Brain pericyte (primary cell): ENCODE data around the gene DNAH14.
"Not testable (repeated sequence)": the region's sequence is repeated elsewhere in the genome, so short reads cannot be mapped to it uniquely, and the experiment has no call there.

Source experiments
- DNase-seq: peaks from one replicate; pipeline ENCODE4 v3.0.0-alpha.2; 2012; ENCODE audit warnings: low read depth, low spot score

The DNAH14 gene

GRCh38 chr1:224929335-224930237, at the start of gene DNAH14:
Gene DNAH14 (plus strand): TSS chr1:224929675. CDS start chr1:224952703, 23,028 bp downstream.
- no peak for DNase-seq

- DNase-seq = no peak
These were observed 48.7 kb upstream of the DNAH14 start for GRCh38 chr1:224880593-224881307.

GRCh38 chr1:224881308-224881692, 48.2 kb upstream of the DNAH14 start:
- DNase-seq = not testable (repeated sequence)

GRCh38 chr1:224881762-224882211, 47.7 kb upstream of the DNAH14 start:
- no peak for DNase-seq

GRCh38 chr1:224882264-224882663, 47.2 kb upstream of the DNAH14 start:
- no peak for DNase-seq

- no peak for DNase-seq
These were observed 46.4 kb upstream of the DNAH14 start for GRCh38 chr1:224883091-224883490.

GRCh38 chr1:224884361-224884801, 45.1 kb upstream of the DNAH14 start:
- no peak for DNase-seq

GRCh38 chr1:224885376-224885775, 44.1 kb upstream of the DNAH14 start:
- not testable (repeated sequence) for DNase-seq

GRCh38 chr1:224894915-224895314, 34.6 kb upstream of the DNAH14 start:
- DNase-seq = no peak

GRCh38 chr1:224896130-224896781, 33.2 kb upstream of the DNAH14 start:
- no peak for DNase-seq

- DNase-seq = no peak
These were observed 31.7 kb upstream of the DNAH14 start for GRCh38 chr1:224897529-224898327.

- no peak for DNase-seq
These were observed 30.5 kb upstream of the DNAH14 start for GRCh38 chr1:224898937-224899336.

- no peak for DNase-seq
These were observed 29.3 kb upstream of the DNAH14 start for GRCh38 chr1:224900062-224900630.

GRCh38 chr1:224901087-224901810, 28.2 kb upstream of the DNAH14 start:
- no peak for DNase-seq

- no peak for DNase-seq
These were observed 25.5 kb upstream of the DNAH14 start for GRCh38 chr1:224903955-224904354.

- no peak for DNase-seq
These were observed 23.1 kb upstream of the DNAH14 start for GRCh38 chr1:224906340-224906739.

GRCh38 chr1:224911217-224911616, 18.3 kb upstream of the DNAH14 start:
- DNase-seq = no peak

- DNase-seq = no peak
These were observed 15.1 kb upstream of the DNAH14 start for GRCh38 chr1:224914292-224914900.

- DNase-seq = no peak
These were observed 10.0 kb upstream of the DNAH14 start for GRCh38 chr1:224919508-224919907.

GRCh38 chr1:224920930-224921329, 8.5 kb upstream of the DNAH14 start:
- no peak for DNase-seq
